HUDEP-2 (cell line): ENCODE data around the gene CSNK1G3.

Experiments
- DNase-seq, 76 experiments: peaks; one replicate each; lab custom pipeline; 2025; ENCODE audit not compliant: unreplicated experiment in 76 of 76; lab: John Stamatoyannopoulos, UW

CSNK1G3 gene

GRCh38 chr5:123557907-123558306, 45.9 kb downstream of the CSNK1G3 start:
- DNase-seq, result no peak

- no peak for DNase-seq
These were observed 46.9 kb downstream of the CSNK1G3 start for GRCh38 chr5:123558762-123559433.

GRCh38 chr5:123559434-123559775, 47.4 kb downstream of the CSNK1G3 start:
- DNase-seq, result no peak

- no peak for DNase-seq
These were observed 49.3 kb downstream of the CSNK1G3 start for GRCh38 chr5:123561230-123561629.

GRCh38 chr5:123571927-123572326, 60.0 kb downstream of the CSNK1G3 start:
- peak in 4 of 76 experiments; percentile 2 to 11 (median 7) for DNase-seq

- no peak for DNase-seq
These were observed 66.4 kb downstream of the CSNK1G3 start for GRCh38 chr5:123578390-123578789.

- DNase-seq, result no peak
These were observed 67.4 kb downstream of the CSNK1G3 start for GRCh38 chr5:123579410-123579809.

- no peak for DNase-seq
These were observed 70.7 kb downstream of the CSNK1G3 start for GRCh38 chr5:123582550-123583285.

GRCh38 chr5:123585871-123586270, 73.9 kb downstream of the CSNK1G3 start:
- no peak for DNase-seq

GRCh38 chr5:123594434-123594833, 82.5 kb downstream of the CSNK1G3 start:
- DNase-seq, result no peak

- DNase-seq, result no peak
These were observed 85.0 kb downstream of the CSNK1G3 start for GRCh38 chr5:123597018-123597417.

GRCh38 chr5:123598028-123598689, 86.2 kb downstream of the CSNK1G3 start:
- no peak for DNase-seq

GRCh38 chr5:123599171-123599570, 87.2 kb downstream of the CSNK1G3 start:
- no peak for DNase-seq

- DNase-seq, result no peak
These were observed 89.6 kb downstream of the CSNK1G3 start for GRCh38 chr5:123601610-123602009.

GRCh38 chr5:123605822-123606221, 93.8 kb downstream of the CSNK1G3 start:
- no peak for DNase-seq

GRCh38 chr5:123610209-123610608, 98.2 kb downstream of the CSNK1G3 start:
- DNase-seq, result no peak

GRCh38 chr5:123610665-123611405, 98.9 kb downstream of the CSNK1G3 start:
- DNase-seq, result peak in 28 of 76 experiments; percentile 0 to 56 (median 17)

GRCh38 chr5:123611406-123611709, 99.4 kb downstream of the CSNK1G3 start:
- DNase-seq, result no peak

- no peak for DNase-seq
These were observed 105.6 kb downstream of the CSNK1G3 start for GRCh38 chr5:123617561-123617960.

GRCh38 chr5:123626051-123626450, 114.1 kb downstream of the CSNK1G3 start:
- DNase-seq, result no peak

GRCh38 chr5:123628860-123629544, 117.0 kb downstream of the CSNK1G3 start:
- no peak for DNase-seq
